ENCODE results near the gene ALS2.
"Not testable (repeated sequence)": the region's sequence is repeated elsewhere in the genome, so short reads cannot be mapped to it uniquely, and the experiment has no call there.

ALS2 gene

DNA sequence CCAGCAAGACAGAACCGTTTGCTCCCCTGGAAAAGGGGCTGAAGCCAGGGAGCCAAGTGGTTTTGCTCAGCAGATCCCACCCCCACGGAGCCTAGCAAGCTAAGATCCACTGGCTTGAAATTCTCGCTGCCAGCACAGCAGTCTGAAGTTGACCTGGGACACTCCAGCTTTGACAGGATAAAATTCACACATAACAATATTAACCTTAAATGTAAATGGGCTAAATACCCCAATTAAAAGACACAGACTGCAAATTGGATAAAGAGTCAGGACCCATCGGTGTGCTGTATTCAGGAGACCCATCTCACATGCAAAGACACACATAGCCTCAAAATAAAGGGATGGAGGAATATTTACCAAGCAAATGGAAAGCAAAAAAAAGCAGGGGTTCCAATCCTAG is 109.5 kb downstream of the ALS2 start:
- not testable (repeated sequence) for DNase-seq

DNA sequence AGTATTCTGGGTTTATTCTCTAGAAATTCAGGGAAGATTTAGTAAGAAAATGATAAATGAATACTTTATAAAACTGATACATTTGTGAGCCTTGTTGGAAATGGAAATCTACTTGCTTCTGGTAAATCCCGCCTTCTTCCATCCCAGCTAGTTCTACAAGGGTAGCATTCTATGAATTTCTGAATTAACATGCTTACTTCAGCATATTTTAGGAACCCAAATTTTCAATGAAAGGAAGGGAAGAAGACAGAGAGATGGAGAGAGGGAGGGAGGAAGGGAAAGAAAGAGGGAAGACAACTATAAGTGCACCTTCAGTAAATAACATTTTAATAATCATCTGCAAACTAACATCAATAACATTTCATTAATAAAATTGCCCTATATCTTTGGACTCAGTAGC is 110.9 kb downstream of the ALS2 start:
- DNase-seq = no peak

DNA sequence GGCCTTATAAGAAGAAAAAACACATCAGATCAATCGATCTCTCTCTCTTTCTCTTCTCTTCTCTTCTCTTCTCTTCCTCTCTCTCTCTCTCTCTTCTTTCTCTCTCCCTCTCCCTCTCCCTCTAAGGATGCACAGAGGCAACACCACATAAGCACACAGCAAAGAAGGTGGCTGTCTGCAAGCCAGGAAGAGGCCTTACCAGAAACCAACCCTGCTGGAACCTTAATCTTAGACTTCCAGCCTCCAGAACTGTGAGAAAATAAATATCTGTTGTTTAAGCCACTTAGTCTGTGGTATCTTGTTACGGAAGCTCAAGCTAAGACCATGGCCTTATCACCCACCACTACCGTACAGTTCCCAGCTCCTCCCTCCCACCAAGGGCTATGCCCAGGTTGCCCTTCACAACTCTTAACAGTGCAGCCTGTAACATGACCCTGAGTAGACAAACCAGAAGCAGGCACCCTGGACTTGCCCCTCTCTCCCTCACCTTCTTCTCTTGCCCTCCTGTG is 112.3 kb downstream of the ALS2 start:
- DNase-seq = peak; percentile 13

DNA sequence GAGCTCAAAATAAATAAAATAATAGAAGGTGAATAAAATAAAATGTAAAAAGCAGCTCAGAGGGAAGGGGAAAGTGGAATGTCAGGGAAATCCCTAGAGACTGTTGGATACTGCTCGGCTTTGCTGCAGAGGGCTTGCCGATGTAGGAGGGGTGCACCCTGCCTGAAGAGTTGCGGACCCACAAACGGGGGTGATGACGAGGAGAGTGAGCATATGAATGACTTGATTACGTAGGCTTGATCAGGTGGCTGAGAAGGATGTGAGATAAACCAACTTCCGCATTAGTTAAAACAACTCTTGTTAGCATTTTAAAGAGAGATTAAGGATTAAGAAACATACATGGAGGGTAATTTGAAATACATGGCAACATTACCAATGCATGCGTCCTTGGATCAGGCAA is 116.4 kb downstream of the ALS2 start:
- no peak for DNase-seq

DNA sequence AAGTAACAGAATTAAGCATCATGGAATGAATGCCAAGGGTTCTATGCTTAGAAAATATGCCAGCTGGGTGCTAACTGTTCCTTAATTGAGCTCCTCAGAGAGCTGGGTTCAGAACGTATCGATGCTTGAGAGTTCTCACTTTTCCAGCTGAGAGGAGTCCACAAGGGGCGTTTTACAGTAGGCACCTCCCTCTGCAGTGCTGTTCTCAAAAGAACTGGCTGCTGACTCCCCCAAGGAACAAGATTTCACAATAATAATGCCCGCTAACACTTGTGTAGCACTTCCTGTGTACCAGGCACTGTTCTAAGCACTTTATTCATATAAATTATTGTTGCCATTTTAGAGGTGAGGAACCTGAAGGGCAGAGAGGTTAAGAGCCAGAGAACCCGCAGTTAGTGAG is 119.4 kb downstream of the ALS2 start:
- DNase-seq = no peak

DNA sequence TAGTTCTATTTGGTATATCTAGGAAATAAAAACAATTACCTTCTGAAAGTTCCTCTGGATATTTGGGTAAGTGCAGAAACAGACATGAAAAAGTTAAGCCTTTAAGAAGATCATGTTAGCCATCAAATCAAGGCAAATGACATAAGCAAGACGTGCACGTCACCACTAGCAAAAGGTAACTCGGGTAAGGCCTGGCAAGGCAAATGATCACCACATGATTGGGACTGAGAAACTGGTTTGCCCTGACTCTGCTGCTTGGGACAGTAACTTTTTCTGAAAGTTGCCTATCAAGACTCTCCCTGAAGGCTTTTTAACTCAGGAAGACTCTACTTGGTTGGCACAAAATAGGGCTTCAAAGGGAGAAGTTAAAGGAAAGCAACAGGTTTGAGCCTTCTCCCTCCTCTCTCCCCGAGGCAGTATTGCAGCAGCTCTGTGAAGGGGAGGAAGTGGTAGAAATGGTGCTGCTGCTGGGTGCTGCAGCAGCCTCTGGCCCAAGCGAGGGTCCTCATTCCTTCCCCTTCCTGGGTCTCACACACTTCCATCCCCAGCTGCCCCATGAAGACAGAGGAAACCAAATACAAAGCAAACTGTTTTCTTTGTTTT is 120.3 kb downstream of the ALS2 start:
- DNase-seq = peak; percentile 20

DNA sequence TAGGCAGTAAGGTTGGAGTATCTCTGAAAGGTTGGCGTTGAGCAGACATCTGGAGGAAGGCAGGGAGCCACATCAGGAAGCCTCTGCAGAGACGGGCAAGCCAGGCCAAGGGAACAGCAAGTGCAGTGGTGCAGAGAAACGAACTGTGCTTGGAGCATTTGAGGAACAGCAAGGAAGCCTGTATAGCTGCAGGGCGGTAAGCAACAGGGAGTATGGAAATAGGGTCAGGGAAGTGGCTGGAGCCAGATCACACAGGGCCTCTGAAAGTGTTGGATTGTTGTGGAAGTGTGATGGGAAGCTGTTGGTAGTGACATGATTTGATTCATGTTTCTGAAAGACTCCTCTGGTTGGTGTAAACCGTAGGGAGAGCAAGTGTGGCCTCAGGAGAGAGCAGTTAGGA is 124.0 kb downstream of the ALS2 start:
- no peak for DNase-seq

DNA sequence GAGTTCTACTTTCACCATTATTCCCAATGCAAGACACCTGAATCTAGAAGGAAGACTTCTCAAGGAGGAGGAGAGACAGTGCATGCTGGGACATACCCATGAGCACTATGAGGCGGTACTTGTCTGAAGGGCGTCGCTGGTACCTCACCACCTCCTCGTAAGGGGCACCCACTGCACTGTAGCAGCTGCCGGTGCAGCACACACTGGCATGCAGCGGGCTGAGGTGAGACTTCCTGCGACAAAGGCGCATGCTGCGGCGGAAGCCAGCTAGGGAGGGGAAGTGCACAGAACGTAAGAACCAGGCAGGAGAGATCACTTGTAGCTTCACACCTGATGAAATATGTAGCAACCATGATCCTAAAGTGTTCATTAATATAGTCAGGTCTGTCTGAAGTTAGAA is 124.6 kb downstream of the ALS2 start:
- DNase-seq = no peak

DNA sequence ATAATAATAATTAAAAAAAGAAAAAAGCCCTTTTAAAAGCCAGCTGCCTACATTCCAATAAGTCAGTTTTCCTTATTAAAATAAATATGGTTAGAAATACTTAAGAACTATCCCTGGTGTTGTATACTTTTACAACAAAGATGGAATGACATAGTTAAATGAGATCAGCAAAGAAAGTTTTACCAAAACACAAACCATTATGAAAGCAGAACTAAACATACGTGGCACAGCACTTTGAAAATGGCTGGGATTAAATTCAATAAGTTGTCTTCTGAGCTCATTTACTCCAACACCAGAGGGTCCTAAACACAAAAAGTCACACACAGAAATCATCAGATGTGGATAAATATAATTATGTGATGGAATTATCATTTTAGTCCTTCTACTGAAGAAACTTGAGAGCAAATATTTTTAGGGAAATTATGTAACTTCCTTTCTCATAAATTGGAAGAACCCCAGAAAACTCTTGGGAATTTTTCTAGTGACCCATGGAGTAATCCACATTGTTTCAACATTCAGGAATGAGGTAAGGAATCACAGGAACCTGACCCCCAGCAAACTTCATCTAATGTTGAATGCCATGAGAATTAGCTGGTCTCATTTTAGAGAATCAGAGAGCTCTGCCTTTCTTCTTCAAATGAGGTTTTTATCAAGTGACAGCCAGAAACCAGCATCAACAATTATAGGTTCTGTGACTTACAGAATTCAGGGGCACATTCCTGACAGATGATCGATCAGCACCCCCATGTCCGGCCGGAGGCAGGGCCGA is 125.9 kb downstream of the ALS2 start:
- DNase-seq = no peak

DNA sequence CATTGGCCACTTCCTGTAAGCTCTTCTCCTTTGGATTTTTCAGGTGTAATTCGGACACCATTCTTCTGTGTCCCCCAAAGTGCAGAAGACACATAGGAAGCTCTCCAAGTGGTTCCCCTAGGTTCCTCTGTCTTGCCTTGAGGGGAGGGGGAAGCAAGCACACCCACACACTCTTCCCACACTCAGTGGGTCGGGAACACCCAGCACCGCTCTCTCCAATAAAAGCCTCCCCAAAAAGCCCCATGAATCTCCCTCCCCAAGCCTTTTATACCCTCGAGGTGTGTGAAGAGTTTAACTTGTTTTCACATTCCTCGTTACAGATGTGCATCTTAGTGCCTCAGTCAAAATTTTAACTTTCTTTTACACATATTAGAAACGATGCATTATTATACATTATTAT is 127.5 kb downstream of the ALS2 start:
- DNase-seq = no peak
